Measurements from ENCODE around the gene PDE3B. TPM values are rescaled to one million over a fixed set of nuclear protein-coding genes. Genes with fewer than 3 reads are reported as not detected.
"Not testable (repeated sequence)": the region's sequence is repeated elsewhere in the genome, so short reads cannot be mapped to it uniquely, and the experiment has no call there.

The PDE3B gene
- total RNA-seq, 1 donor from 2014 or later = 24.3 TPM

DNA sequence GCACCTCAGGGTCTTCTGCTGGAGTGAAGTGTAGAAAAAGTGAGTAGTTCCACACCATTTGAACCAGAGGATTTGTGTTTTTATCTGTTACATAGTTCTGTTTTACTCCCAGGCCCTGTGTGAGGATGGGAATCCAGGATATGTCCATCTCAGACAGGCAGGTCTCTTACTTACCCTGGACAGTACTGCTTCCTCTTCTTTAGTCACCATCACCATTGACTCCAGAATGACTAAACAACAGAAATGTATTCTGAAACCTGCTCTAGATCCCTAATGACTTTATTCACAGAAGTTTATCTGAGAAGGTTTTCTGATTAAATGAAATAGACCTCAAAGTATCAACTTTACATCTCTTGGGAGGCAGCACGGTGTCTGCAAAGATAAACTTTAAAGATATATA lies 214.8 kb downstream of the PDE3B start:
- DNase-seq (ENCODE audit: low read depth, low spot score) = no peak
- peaks cover 14% of the 10 kb centered on the region for H3K36me3 Mint-ChIP-seq (ENCODE audit: low read depth)
- no peak overlapping the region for H3K27ac Mint-ChIP-seq (ENCODE audit: unreplicated experiment)
- H3K4me3 Mint-ChIP-seq = no peak overlapping the region
- TF ChIP-seq, protein P1, sequence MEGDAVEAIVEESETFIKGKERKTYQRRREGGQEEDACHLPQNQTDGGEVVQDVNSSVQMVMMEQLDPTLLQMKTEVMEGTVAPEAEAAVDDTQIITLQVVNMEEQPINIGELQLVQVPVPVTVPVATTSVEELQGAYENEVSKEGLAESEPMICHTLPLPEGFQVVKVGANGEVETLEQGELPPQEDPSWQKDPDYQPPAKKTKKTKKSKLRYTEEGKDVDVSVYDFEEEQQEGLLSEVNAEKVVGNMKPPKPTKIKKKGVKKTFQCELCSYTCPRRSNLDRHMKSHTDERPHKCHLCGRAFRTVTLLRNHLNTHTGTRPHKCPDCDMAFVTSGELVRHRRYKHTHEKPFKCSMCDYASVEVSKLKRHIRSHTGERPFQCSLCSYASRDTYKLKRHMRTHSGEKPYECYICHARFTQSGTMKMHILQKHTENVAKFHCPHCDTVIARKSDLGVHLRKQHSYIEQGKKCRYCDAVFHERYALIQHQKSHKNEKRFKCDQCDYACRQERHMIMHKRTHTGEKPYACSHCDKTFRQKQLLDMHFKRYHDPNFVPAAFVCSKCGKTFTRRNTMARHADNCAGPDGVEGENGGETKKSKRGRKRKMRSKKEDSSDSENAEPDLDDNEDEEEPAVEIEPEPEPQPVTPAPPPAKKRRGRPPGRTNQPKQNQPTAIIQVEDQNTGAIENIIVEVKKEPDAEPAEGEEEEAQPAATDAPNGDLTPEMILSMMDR (conservative IDR thresholded peaks at IDR 0.05) = no peak
- no peaks in the 10 kb centered on the region for H3K27me3 Mint-ChIP-seq (ENCODE audit: low read depth)
- H3K4me1 Mint-ChIP-seq = peaks cover 11% of the 10 kb centered on the region
- no peaks in the 10 kb centered on the region for H3K9me3 Mint-ChIP-seq

GRCh38 chr11:14860511-14860910 lies 216.9 kb downstream of the PDE3B start:
- TF ChIP-seq, protein P1 (conservative IDR thresholded peaks at IDR 0.05) = no peak
- Mint-ChIP-seq H3K27me3 (ENCODE audit: low read depth) (no peaks in the 10 kb centered on the region), H3K9me3 (peaks cover 6% of the 10 kb centered on the region), H3K4me1 (peaks cover 11% of the 10 kb centered on the region), H3K36me3 (ENCODE audit: low read depth) (peaks cover 32% of the 10 kb centered on the region), H3K4me3 (no peak overlapping the region), H3K27ac (ENCODE audit: unreplicated experiment) (no peak overlapping the region)
- DNase-seq (ENCODE audit: low read depth, low spot score) = no peak

DNA sequence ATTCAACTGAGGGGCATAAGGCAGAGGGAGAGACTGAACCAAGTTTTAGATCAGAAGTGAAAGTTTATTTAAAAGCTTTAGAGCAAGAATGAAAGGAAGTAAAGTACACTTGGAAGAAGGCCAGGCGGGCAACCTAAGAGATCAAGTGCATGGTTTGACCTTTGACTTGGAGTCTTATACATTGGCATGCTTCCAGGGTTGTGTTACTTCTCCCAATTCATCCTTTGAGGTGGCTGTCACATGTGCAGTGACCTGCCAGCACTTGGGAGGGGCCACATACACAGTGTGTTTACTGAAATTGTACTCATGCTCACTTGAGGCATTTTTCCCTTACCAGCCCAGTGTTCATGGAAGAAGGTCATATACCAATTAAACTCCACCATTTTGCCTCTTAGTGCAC lies 218.1 kb downstream of the PDE3B start:
- no peaks in the 10 kb centered on the region for H3K27me3 Mint-ChIP-seq (ENCODE audit: low read depth)
- DNase-seq (ENCODE audit: low read depth, low spot score) = no peak
- peaks cover 32% of the 10 kb centered on the region for H3K36me3 Mint-ChIP-seq (ENCODE audit: low read depth)
- H3K4me3 Mint-ChIP-seq = no peak overlapping the region
- peaks cover 6% of the 10 kb centered on the region for H3K9me3 Mint-ChIP-seq
- TF ChIP-seq, protein P1 (conservative IDR thresholded peaks at IDR 0.05) = no peak
- peaks cover 11% of the 10 kb centered on the region for H3K4me1 Mint-ChIP-seq
- H3K27ac Mint-ChIP-seq (ENCODE audit: unreplicated experiment) = no peak overlapping the region

GRCh38 chr11:14863775-14864174 lies 220.2 kb downstream of the PDE3B start:
- H3K4me3 Mint-ChIP-seq; DNase-seq (ENCODE audit: low read depth, low spot score); H3K9me3 Mint-ChIP-seq; H3K4me1 Mint-ChIP-seq; H3K27me3 Mint-ChIP-seq (ENCODE audit: low read depth); H3K27ac Mint-ChIP-seq (ENCODE audit: unreplicated experiment): not testable (repeated sequence)
- peaks cover 32% of the 10 kb centered on the region for H3K36me3 Mint-ChIP-seq (ENCODE audit: low read depth)

GRCh38 chr11:14872032-14872431 lies 228.4 kb downstream of the PDE3B start:
- H3K27me3 Mint-ChIP-seq (ENCODE audit: low read depth) = no peaks in the 10 kb centered on the region
- H3K27ac Mint-ChIP-seq (ENCODE audit: unreplicated experiment) = no peak overlapping the region
- no peaks in the 10 kb centered on the region for H3K9me3 Mint-ChIP-seq
- H3K4me3 Mint-ChIP-seq = no peak overlapping the region
- H3K4me1 Mint-ChIP-seq = no peaks in the 10 kb centered on the region
- TF ChIP-seq, protein P1 (conservative IDR thresholded peaks at IDR 0.05) = no peak
- peaks cover 10% of the 10 kb centered on the region for H3K36me3 Mint-ChIP-seq (ENCODE audit: low read depth)
- DNase-seq (ENCODE audit: low read depth, low spot score) = no peak

GRCh38 chr11:14873632-14874031 lies 230.0 kb downstream of the PDE3B start:
- H3K27me3 Mint-ChIP-seq (ENCODE audit: low read depth) = no peaks in the 10 kb centered on the region
- peaks cover 18% of the 10 kb centered on the region for H3K36me3 Mint-ChIP-seq (ENCODE audit: low read depth)
- no peak overlapping the region for H3K4me3 Mint-ChIP-seq
- H3K27ac Mint-ChIP-seq (ENCODE audit: unreplicated experiment) = no peak overlapping the region
- H3K4me1 Mint-ChIP-seq = no peaks in the 10 kb centered on the region
- TF ChIP-seq, protein P1 (conservative IDR thresholded peaks at IDR 0.05) = no peak
- no peaks in the 10 kb centered on the region for H3K9me3 Mint-ChIP-seq
- DNase-seq (ENCODE audit: low read depth, low spot score) = no peak
